ENCODE data around the gene OR2V2.
"Not testable (repeated sequence)": the region's sequence is repeated elsewhere in the genome, so short reads cannot be mapped to it uniquely, and the experiment has no call there.

OR2V2 gene, protein sequence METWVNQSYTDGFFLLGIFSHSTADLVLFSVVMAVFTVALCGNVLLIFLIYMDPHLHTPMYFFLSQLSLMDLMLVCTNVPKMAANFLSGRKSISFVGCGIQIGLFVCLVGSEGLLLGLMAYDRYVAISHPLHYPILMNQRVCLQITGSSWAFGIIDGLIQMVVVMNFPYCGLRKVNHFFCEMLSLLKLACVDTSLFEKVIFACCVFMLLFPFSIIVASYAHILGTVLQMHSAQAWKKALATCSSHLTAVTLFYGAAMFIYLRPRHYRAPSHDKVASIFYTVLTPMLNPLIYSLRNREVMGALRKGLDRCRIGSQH

DNA sequence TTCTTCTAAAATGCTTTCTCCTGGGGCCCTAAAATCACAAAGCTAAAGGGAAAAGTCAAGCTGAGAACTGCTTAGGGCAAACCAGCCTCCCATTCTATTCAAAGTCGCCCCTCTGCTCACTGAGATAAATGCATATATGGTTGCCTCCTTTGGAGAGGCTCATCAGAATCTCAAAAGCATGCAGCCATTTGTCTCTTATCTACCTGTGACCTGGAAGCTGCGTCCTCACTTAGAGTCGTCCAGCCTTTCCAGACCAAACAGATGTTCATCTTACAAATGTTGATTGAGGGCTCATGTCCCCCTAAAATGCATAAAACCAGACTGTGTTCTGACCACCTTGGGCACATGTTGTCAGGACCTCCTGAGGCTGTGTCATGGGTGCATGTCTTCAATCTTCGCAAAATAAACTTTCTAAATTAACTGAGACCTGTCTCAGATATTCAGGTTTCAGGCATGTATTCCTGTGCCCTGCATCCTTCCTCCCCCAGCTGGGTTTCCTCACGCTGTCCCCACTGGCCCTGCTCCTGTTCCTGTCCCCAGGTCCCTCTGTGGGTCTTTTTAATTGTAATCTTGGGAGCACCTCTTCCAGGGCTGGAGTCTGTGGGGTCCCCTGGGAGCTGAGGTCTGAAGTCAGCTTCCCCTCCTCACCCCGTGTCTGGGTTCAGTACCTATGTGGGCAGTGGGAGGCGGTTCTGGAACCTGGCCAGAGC, at the start of gene OR2V2:
TSS of gene OR2V2 (plus strand) at position 660 of the 710 bp plus-strand sequence. CDS start 7,357 bp downstream, outside the sequence.
- not testable (repeated sequence) for H3K4me1 ChIP-seq (ENCODE audit: control insufficient read depth, insufficient read depth, low read length); H3K36me3 ChIP-seq (ENCODE audit: control insufficient read depth, insufficient read depth, low read length, severe bottlenecking)

DNA sequence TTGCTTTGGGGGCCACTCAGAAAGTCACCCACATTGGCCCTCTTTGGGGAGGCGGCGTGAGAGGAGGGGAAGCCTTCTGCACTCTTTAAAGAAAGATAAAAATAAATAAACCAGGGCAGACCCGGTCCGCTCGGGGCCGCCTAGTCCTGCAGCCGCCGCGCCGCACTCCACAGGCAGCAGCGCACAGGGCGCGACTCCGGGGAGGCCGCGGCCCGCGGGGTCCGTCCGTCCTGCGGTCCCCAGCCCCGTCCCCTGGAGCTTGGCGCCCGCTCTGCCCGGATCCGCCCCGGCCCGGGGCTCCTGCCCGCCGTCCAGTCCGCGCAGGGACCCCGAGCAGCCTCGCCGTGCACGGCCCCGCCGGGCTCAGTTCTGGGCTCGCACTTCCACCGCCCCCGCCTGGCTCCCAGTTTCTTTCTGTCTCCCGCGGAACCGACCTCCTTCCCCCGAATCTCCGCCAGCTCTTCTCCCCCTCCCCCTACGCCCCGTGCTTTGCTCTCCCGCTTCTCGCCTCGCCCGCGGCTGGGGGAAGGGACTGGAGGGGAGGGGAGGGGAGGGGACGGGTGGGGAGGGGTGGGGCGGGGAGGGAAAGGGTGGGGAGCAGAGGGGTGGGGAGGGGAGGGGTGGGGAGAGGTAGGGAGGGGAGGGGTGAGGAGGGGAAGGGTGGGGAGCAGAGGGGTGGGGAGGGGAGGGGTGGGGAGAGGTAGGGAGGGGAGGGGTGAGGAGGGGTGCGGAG, 49.5 kb upstream of the OR2V2 start:
- H3K4me1 ChIP-seq (ENCODE audit: control insufficient read depth, insufficient read depth, low read length); DNase-seq (ENCODE audit: low read depth); H3K9me3 ChIP-seq (ENCODE audit: control insufficient read depth, low read length); H3K9ac ChIP-seq (ENCODE audit: low read length); H3K4me3 ChIP-seq (ENCODE audit: low read length); H3K36me3 ChIP-seq (ENCODE audit: control insufficient read depth, insufficient read depth, low read length, severe bottlenecking): not testable (repeated sequence)
- H3K27me3 ChIP-seq (replicated peaks; ENCODE audit: control insufficient read depth, insufficient read depth, low read length) = peaks cover 14% of the 10 kb centered on the region

More for the DNA sequence above, at the start of gene OR2V2:
- H3K27me3 ChIP-seq (replicated peaks; ENCODE audit: control insufficient read depth, insufficient read depth, low read length) = peaks cover 52% of the 10 kb centered on the region
- H3K4me3 ChIP-seq (ENCODE audit: low read length); H3K9ac ChIP-seq (ENCODE audit: low read length); DNase-seq (ENCODE audit: low read depth); H3K9me3 ChIP-seq (ENCODE audit: control insufficient read depth, low read length): not testable (repeated sequence)

DNA sequence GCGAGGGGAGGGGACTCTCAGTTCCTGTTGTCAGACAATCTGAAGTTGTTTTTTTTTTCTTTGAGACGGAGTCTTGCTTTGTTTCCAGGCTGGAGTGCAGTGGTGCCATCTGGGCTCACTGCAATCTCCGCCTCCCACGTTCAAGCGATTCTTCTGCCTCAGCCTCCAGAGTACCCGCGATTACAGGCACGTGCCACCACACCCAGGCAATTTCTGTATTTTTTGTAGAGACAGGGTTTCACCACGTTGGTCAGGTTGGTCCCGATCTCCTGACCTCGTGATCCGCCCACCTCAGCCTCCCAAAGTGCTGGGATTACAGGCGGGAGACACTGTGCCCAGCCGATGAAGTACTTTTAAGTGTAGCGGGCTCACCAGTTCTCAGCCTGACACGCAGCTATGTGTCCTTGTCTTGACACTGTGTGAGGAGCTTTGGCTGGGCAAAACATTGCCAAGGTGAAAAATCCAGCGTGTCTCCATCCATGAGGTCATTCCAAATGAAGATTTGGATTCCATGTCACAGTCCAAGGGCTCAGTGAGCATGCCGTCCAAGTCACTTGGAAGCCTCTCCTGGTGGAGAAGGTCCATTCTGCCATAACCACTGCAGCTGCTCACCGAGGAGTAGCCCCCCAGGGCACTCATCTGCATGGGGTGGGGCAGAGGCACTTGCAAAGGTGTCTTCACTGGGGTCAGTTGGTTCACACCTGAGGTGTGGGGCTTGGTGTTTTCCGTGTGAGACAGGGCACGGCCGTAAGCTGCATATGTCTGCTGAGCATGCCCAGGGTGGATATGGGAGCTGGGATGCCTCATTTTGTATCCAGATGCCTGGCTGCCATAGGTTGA, 48.4 kb upstream of the OR2V2 start:
- Histone ChIP-seq H3K4me3 (ENCODE audit: low read length) (no peak overlapping the region), H3K4me1 (ENCODE audit: control insufficient read depth, insufficient read depth, low read length) (no peaks in the 10 kb centered on the region), H3K9ac (ENCODE audit: low read length) (no peak overlapping the region), H3K9me3 (ENCODE audit: control insufficient read depth, low read length) (no peaks in the 10 kb centered on the region), H3K36me3 (ENCODE audit: control insufficient read depth, insufficient read depth, low read length, severe bottlenecking) (no peaks in the 10 kb centered on the region), H3K27me3 (replicated peaks; ENCODE audit: control insufficient read depth, insufficient read depth, low read length) (peaks cover 14% of the 10 kb centered on the region)
- no peak for DNase-seq (ENCODE audit: low read depth)

DNA sequence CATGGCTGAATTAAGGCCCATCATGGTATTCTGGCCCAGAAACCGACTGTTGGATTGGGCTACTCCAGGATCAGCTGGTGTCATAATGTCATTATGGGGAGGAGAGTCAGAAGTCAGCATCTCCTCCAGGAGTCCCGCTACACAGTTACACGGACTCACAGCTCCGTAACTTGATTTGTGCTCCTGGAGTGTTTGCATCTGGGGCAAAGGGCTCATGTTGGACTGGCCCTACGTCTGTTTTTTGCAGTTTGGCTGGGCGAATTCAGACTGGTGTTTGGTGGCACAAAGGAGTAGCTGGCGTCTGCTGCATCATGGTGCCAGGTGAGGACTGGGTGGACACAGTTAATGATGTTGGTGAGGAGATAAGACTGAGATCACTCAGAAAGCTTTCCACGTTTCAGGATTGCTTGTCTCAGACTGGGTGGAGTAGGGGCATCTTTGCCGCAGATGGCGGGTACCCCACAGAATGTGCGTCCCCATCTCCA, 47.7 kb upstream of the OR2V2 start:
- peaks cover 14% of the 10 kb centered on the region for H3K27me3 ChIP-seq (replicated peaks; ENCODE audit: control insufficient read depth, insufficient read depth, low read length)
- no peaks in the 10 kb centered on the region for H3K9me3 ChIP-seq (ENCODE audit: control insufficient read depth, low read length)
- no peak overlapping the region for H3K9ac ChIP-seq (ENCODE audit: low read length)
- no peaks in the 10 kb centered on the region for H3K36me3 ChIP-seq (ENCODE audit: control insufficient read depth, insufficient read depth, low read length, severe bottlenecking)
- no peak for DNase-seq (ENCODE audit: low read depth)
- H3K4me1 ChIP-seq (ENCODE audit: control insufficient read depth, insufficient read depth, low read length) = no peaks in the 10 kb centered on the region
- H3K4me3 ChIP-seq (ENCODE audit: low read length) = no peak overlapping the region

DNA sequence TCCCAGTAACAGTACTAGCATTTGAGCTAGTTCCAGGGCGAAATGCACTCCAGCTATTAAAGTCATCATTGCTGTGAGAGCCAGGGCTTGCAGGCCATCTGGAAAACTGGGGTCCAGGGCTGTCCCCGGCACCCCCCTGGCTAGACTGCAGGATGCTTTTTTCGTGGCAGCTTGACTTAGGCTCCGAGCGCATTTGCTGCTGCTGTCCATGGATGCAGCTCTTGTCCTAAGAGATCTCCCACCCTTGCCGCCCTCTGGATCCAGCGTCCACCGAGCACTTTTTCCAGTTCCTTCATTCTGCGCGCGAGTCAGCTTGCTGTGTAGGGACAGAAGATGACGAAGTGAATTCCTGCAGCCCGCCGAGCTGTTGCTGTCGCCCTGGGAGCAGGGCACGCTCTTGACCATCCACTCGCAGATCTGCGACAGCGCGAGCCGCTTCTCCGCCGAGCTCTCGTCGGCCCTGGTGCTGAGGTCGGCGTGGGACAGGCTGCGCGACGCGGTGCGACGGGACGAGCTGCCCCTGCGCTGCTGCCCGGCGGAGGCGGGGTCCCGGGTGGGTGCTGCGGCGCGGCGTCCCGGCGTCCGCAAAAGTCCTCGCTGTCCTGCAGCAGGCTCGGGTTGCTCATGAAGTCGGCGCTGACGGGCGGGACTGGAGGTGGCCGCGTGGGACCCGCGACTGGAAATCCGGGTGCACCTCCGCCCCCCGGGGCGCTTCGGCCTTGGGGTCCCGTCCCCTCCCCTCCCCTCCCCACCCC, 47.1 kb upstream of the OR2V2 start:
- Histone ChIP-seq H3K9me3 (ENCODE audit: control insufficient read depth, low read length) (no peaks in the 10 kb centered on the region), H3K4me3 (ENCODE audit: low read length) (peak overlapping the region; percentile 15), H3K9ac (ENCODE audit: low read length) (no peak overlapping the region), H3K27me3 (replicated peaks; ENCODE audit: control insufficient read depth, insufficient read depth, low read length) (peaks cover 14% of the 10 kb centered on the region), H3K4me1 (ENCODE audit: control insufficient read depth, insufficient read depth, low read length) (no peaks in the 10 kb centered on the region), H3K36me3 (ENCODE audit: control insufficient read depth, insufficient read depth, low read length, severe bottlenecking) (no peaks in the 10 kb centered on the region)
- DNase-seq (ENCODE audit: low read depth) = peak; percentile 24

DNA sequence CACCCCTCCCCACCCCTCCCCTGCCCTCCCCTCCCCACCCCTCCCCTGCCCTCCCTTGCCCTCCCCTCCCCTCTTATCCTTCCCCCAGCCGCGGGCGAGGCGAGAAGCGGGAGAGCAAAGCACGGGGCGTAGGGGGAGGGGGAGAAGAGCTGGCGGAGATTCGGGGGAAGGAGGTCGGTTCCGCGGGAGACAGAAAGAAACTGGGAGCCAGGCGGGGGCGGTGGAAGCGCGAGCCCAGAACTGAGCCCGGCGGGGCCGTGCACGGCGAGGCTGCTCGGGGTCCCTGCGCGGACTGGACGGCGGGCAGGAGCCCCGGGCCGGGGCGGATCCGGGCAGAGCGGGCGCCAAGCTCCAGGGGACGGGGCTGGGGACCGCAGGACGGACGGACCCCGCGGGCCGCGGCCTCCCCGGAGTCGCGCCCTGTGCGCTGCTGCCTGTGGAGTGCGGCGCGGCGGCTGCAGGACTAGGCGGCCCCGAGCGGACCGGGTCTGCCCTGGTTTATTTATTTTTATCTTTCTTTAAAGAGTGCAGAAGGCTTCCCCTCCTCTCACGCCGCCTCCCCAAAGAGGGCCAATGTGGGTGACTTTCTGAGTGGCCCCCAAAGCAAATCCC, 46.2 kb upstream of the OR2V2 start:
- H3K36me3 ChIP-seq (ENCODE audit: control insufficient read depth, insufficient read depth, low read length, severe bottlenecking); H3K4me3 ChIP-seq (ENCODE audit: low read length); DNase-seq (ENCODE audit: low read depth); H3K4me1 ChIP-seq (ENCODE audit: control insufficient read depth, insufficient read depth, low read length); H3K9ac ChIP-seq (ENCODE audit: low read length); H3K9me3 ChIP-seq (ENCODE audit: control insufficient read depth, low read length): not testable (repeated sequence)
- peaks cover 14% of the 10 kb centered on the region for H3K27me3 ChIP-seq (replicated peaks; ENCODE audit: control insufficient read depth, insufficient read depth, low read length)

DNA sequence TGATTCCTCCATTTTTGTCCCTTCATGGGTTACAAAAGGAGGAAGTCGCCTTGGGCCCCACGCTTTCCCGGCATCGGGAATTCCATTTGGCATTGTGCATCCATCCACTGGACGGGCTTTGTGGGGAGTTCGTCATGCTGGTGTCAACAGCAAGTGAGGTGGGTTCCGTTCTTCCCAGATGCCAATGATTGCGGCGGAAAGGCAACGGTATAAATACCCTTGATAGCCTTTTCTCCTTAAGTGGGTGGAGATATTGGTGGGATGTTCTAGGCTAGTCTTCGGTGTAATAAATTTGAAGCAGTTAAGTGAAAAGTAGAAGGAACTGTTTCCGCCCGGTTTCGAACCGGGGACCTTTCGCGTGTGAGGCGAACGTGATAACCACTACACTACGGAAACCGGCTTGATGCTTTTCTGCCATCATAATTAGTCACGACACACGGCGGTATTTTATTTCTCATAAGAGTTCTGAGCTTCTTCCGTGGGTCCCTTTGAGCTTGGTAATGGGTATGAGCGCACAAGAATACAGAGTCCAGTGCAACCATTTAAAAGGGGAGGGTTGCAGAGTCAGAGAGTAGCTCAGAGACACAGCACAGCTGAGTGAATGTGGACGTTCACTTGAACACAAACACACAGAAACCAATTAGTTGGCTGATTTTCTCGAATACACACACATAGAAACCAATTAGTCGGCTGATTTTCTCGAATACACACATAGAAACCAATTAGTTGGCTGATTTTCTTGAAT, 45.3 kb upstream of the OR2V2 start:
- not testable (repeated sequence) for DNase-seq (ENCODE audit: low read depth); H3K4me3 ChIP-seq (ENCODE audit: low read length); H3K4me1 ChIP-seq (ENCODE audit: control insufficient read depth, insufficient read depth, low read length); H3K36me3 ChIP-seq (ENCODE audit: control insufficient read depth, insufficient read depth, low read length, severe bottlenecking); H3K9ac ChIP-seq (ENCODE audit: low read length); H3K9me3 ChIP-seq (ENCODE audit: control insufficient read depth, low read length)
- H3K27me3 ChIP-seq (replicated peaks; ENCODE audit: control insufficient read depth, insufficient read depth, low read length) = peaks cover 19% of the 10 kb centered on the region

DNA sequence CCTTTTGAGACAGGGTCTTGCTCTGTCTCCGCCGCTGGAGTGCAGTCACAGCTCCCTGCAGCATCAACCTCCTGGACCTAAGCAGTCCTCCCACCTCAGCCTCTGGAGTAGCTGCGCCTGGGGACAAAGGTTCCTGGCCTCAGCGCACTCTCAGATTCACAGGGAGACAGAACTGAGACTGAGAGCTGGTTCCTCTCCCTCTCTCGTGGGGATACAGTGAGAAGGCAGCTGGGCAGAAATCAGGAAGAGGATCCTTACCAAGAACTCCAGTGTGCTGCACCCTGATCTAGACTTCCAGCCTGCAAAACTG, 43.2 kb upstream of the OR2V2 start:
- DNase-seq (ENCODE audit: low read depth) = peak; percentile 11
- not testable (repeated sequence) for H3K36me3 ChIP-seq (ENCODE audit: control insufficient read depth, insufficient read depth, low read length, severe bottlenecking); H3K4me3 ChIP-seq (ENCODE audit: low read length); H3K9me3 ChIP-seq (ENCODE audit: control insufficient read depth, low read length); H3K4me1 ChIP-seq (ENCODE audit: control insufficient read depth, insufficient read depth, low read length); H3K9ac ChIP-seq (ENCODE audit: low read length)
- H3K27me3 ChIP-seq (replicated peaks; ENCODE audit: control insufficient read depth, insufficient read depth, low read length) = peaks cover 35% of the 10 kb centered on the region

- not testable (repeated sequence) for DNase-seq (ENCODE audit: low read depth); H3K4me3 ChIP-seq (ENCODE audit: low read length); H3K9ac ChIP-seq (ENCODE audit: low read length); H3K9me3 ChIP-seq (ENCODE audit: control insufficient read depth, low read length); H3K36me3 ChIP-seq (ENCODE audit: control insufficient read depth, insufficient read depth, low read length, severe bottlenecking); H3K4me1 ChIP-seq (ENCODE audit: control insufficient read depth, insufficient read depth, low read length)
- peaks cover 34% of the 10 kb centered on the region for H3K27me3 ChIP-seq (replicated peaks; ENCODE audit: control insufficient read depth, insufficient read depth, low read length)
Measured at GRCh38 chr5:181104606-181105390, 42.6 kb upstream of the OR2V2 start.
